Testis (tissue), 2 donors: ENCODE data around the gene AGRN.

Source experiments
- CTCF ChIP-seq, 3 experiments: fragments of 450-650 bp in 2 of 3; fragments of 200-600 bp in 1 of 3; sonication (generic) in 1 of 3; IDR thresholded peaks; one replicate each; pipeline ENCODE4 v1.5.1; 2016 to 2019; ENCODE audit warnings: antibody characterized with exemption in 3 of 3, mild to moderate bottlenecking in 2 of 3, moderate library complexity in 1 of 3
- POLR2A ChIP-seq: fragments of 450-650 bp; IDR thresholded peaks from one replicate; pipeline ENCODE4 v1.6.1; 2017; ENCODE audit warnings: antibody characterized with exemption, mild to moderate bottlenecking, moderate library complexity

GRCh38 chr1:1092894-1093609, 73.1 kb downstream of the AGRN start:
- TF ChIP-seq CTCF (IDR thresholded peaks at IDR 0.05), result no peak
- TF ChIP-seq POLR2A, result no peak
